ENCODE data around the gene DBP. TPM values are rescaled to one million over a fixed set of nuclear protein-coding genes. Genes with fewer than 3 reads are reported as not detected.

DBP gene
- total RNA-seq, 1 experiment from 2014 or later, result 14.2 TPM

- Histone ChIP-seq H3K27me3 (replicated peaks; ENCODE audit: insufficient read depth, low read depth, low read length, poor library complexity) (no peaks in the 10 kb centered on the region), H3K9me3 (ENCODE audit: low read depth, low read length, poor library complexity, severe bottlenecking) (no peaks in the 10 kb centered on the region), H3K27ac (ENCODE audit: low read depth, low read length, poor library complexity, severe bottlenecking) (no peak overlapping the region), H3K4me3 (ENCODE audit: low read depth, low read length, poor library complexity, severe bottlenecking) (no peak overlapping the region), H3K36me3 (ENCODE audit: insufficient read depth, low read length, poor library complexity, severe bottlenecking) (no peaks in the 10 kb centered on the region), H3K4me1 (ENCODE audit: insufficient read depth, low read length, poor library complexity, severe bottlenecking) (no peaks in the 10 kb centered on the region)
- intact Hi-C loops (cut with micrococcal nuclease; ENCODE audit: unreplicated experiment), result no loop called here
- TF ChIP-seq CTCF (conservative IDR thresholded peaks at IDR 0.05; ENCODE audit: low read depth, low read length), result no peak
- no peak for TF ChIP-seq EZH2 (IDR thresholded peaks at IDR 0.05; ENCODE audit: borderline replicate concordance, low read depth, low read length, poor library complexity, severe bottlenecking)
- DNase-seq (ENCODE audit: low spot score), result no peak
- ChIA-PET POLR2A (ENCODE audit: low non-redundant PET) (no interaction called here), CTCF (interaction anchor here (0.7 kb wide), 1 partner anchor 12 kb away, joined by 5 read pairs; no protein-coding TSS in a partner anchor)
- no TSS peak for BruUV-seq (replicated peaks)
Observed at GRCh38 chr19:48600679-48601417, 36.3 kb downstream of the DBP start.

- no peaks in the 10 kb centered on the region for H3K27me3 ChIP-seq (replicated peaks; ENCODE audit: insufficient read depth, low read depth, low read length, poor library complexity)
- BruUV-seq (replicated peaks), result no TSS peak
- intact Hi-C loops (cut with micrococcal nuclease; ENCODE audit: unreplicated experiment), result no loop called here
- ChIA-PET CTCF (no interaction called here), POLR2A (ENCODE audit: low non-redundant PET) (no interaction called here)
- no peaks in the 10 kb centered on the region for H3K9me3 ChIP-seq (ENCODE audit: low read depth, low read length, poor library complexity, severe bottlenecking)
- DNase-seq (ENCODE audit: low spot score), result no peak
- no peak overlapping the region for H3K27ac ChIP-seq (ENCODE audit: low read depth, low read length, poor library complexity, severe bottlenecking)
- no peak overlapping the region for H3K4me3 ChIP-seq (ENCODE audit: low read depth, low read length, poor library complexity, severe bottlenecking)
- no peaks in the 10 kb centered on the region for H3K4me1 ChIP-seq (ENCODE audit: insufficient read depth, low read length, poor library complexity, severe bottlenecking)
- H3K36me3 ChIP-seq (ENCODE audit: insufficient read depth, low read length, poor library complexity, severe bottlenecking), result no peaks in the 10 kb centered on the region
- TF ChIP-seq CTCF (conservative IDR thresholded peaks at IDR 0.05; ENCODE audit: low read depth, low read length), result no peak
- no peak for TF ChIP-seq EZH2 (IDR thresholded peaks at IDR 0.05; ENCODE audit: borderline replicate concordance, low read depth, low read length, poor library complexity, severe bottlenecking)
Observed at GRCh38 chr19:48598996-48599700, 38.0 kb downstream of the DBP start.

- H3K27me3 ChIP-seq (replicated peaks; ENCODE audit: insufficient read depth, low read depth, low read length, poor library complexity), result no peaks in the 10 kb centered on the region
- BruUV-seq (replicated peaks), result no TSS peak
- no peak overlapping the region for H3K4me3 ChIP-seq (ENCODE audit: low read depth, low read length, poor library complexity, severe bottlenecking)
- intact Hi-C loops (cut with micrococcal nuclease; ENCODE audit: unreplicated experiment), result no loop called here
- H3K36me3 ChIP-seq (ENCODE audit: insufficient read depth, low read length, poor library complexity, severe bottlenecking), result no peaks in the 10 kb centered on the region
- CTCF ChIA-PET, result no interaction called here
- H3K9me3 ChIP-seq (ENCODE audit: low read depth, low read length, poor library complexity, severe bottlenecking), result no peaks in the 10 kb centered on the region
- TF ChIP-seq CTCF (conservative IDR thresholded peaks at IDR 0.05; ENCODE audit: low read depth, low read length) (no peak), EZH2 (IDR thresholded peaks at IDR 0.05; ENCODE audit: borderline replicate concordance, low read depth, low read length, poor library complexity, severe bottlenecking) (no peak)
- H3K27ac ChIP-seq (ENCODE audit: low read depth, low read length, poor library complexity, severe bottlenecking), result no peak overlapping the region
- no peaks in the 10 kb centered on the region for H3K4me1 ChIP-seq (ENCODE audit: insufficient read depth, low read length, poor library complexity, severe bottlenecking)
- POLR2A ChIA-PET (ENCODE audit: low non-redundant PET), result no interaction called here
- no peak for DNase-seq (ENCODE audit: low spot score)
Observed at GRCh38 chr19:48596679-48597465, 40.3 kb downstream of the DBP start.

Measured in A673 (cell line).